Activated naive CD4-positive, alpha-beta T cell treated with anti-CD3 and anti-CD28 coated beads for 36 hours (primary cell): ENCODE data around the gene CBX4. TPM values are rescaled to one million over a fixed set of nuclear protein-coding genes. Genes with fewer than 3 reads are reported as not detected.

Source experiments
- CTCF ChIA-PET: fragments of 350-600 bp; sonication (Branson Sonifier 250); formaldehyde crosslinking; loops from one replicate; lab custom pipeline; 2021; ENCODE audit warnings: antibody characterized with exemption; lab: Charles Lee
- DNase-seq: peaks from one replicate; pipeline ENCODE4 v3.0.0-alpha.2; 2020
- H3K27ac Mint-ChIP-seq: one replicate; pipeline ENCODE4 v1.8.0; 2021; ENCODE audit warnings: mild to moderate bottlenecking, mixed read lengths
- H3K27me3 Mint-ChIP-seq: one replicate; pipeline ENCODE4 v1.8.0; 2021; ENCODE audit warnings: low read depth, mixed read lengths
- H3K36me3 Mint-ChIP-seq: one replicate; pipeline ENCODE4 v1.8.0; 2021; ENCODE audit warnings: low read depth, mixed read lengths
- H3K4me1 Mint-ChIP-seq: one replicate; pipeline ENCODE4 v1.8.0; 2021; ENCODE audit warnings: low read depth, mixed read lengths
- H3K4me3 Mint-ChIP-seq: one replicate; pipeline ENCODE4 v1.8.0; 2021; ENCODE audit warnings: mild to moderate bottlenecking, moderate library complexity, mixed read lengths
- H3K9me3 Mint-ChIP-seq: one replicate; pipeline ENCODE4 v1.8.0; 2021; ENCODE audit warnings: mixed read lengths
- intact Hi-C: fragments of 100-400 bp; cut with micrococcal nuclease; formaldehyde crosslinking; loops from one replicate; pipeline ENCODE4 v1.15.1; 2023
- total RNA-seq, 2 experiments: library from RNA; stranded (reverse); gene quantifications; one replicate each; pipeline ENCODE4 v1.2.3, GENCODE V29; 2021

CBX4 gene
- total RNA-seq, 2 experiments from 2014 or later, result 22.7 to 26.3 TPM

DNA sequence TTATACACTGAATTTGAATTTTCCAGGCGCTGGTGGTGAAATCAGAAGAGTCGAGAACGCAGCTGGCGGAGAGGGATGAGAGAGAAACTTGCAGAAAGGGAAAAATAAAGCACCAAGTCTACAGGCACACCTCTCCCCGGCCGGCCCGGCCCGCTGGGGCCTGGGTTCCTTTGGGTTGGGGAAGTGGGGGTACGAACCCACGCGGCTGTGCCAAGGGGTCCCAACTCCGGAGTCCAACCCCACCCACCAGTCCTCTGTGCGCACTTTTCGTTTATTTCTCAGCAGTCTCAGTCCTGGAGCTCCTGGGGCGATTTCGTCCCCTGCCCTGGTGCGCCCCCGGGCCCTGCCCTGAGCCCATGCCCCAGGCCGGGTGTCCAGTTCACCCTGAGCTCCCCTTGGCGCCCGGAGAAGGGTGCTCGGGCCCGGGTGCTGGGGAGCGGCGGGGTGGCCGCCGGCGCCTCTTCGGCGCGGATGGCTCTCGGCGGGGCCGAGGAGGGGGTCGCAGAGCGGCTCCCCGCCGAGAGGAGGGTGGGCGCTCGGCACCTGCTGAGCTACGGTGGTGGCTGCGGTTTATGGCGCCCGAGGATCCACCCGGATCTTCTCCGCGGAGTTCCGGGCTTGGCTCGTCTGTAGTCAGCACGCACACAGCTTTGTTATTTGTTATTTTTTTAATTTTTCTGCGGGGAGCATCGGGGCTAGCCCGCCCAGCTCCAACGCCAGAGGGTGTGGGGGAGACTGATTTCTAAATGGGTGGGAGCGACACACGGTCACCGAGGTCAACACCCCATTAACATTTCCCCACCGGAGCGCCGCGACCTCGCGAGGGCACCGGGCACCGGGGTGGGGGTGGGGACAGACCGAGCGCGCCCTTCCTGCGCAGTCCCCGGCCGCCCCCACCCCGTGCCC is 26.6 kb downstream of the CBX4 start:
- CTCF ChIA-PET, result interaction anchor here (0.8 to 2.4 kb wide), 5 partner anchors 11 to 33 kb away, joined by 3 to 5 read pairs (median 3); no protein-coding TSS in a partner anchor
- no peaks in the 10 kb centered on the region for H3K9me3 Mint-ChIP-seq
- no peak overlapping the region for H3K27ac Mint-ChIP-seq
- H3K4me3 Mint-ChIP-seq, result peak overlapping the region; percentile 42
- no peak for DNase-seq
- H3K36me3 Mint-ChIP-seq, result no peaks in the 10 kb centered on the region
- H3K27me3 Mint-ChIP-seq, result peaks cover 52% of the 10 kb centered on the region
- intact Hi-C loops, result loop anchor here (1.0 kb wide), 1 partner anchor 8 kb away; no protein-coding TSS in a partner anchor
- H3K4me1 Mint-ChIP-seq, result peaks cover 24% of the 10 kb centered on the region

DNA sequence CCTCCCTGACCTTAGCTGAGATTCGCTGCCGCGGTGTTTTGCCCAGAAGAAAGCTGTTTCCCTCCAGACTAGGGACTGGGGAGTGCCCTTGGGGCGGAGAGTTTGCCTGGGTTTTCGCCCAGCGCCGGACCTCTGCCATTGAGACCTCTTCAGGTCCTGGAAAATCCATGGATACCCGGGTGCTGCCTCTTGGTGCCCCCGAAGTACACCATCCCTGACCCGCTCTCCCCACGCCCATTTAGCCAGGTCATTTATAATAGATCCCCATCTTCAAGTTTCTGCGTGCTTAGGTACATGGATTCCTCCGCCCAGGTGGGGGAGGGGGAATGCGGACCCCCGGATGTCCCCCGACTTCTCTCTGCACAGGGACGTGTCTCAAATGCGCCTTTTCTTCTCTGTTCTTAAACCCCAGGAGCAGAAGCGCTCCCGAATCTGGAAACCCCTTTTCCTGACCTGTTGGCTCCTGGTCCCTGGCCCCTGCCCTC is 27.3 kb downstream of the CBX4 start:
- no peaks in the 10 kb centered on the region for H3K9me3 Mint-ChIP-seq
- no peaks in the 10 kb centered on the region for H3K36me3 Mint-ChIP-seq
- H3K4me1 Mint-ChIP-seq, result peaks cover 24% of the 10 kb centered on the region
- peak overlapping the region; percentile 42 for H3K4me3 Mint-ChIP-seq
- CTCF ChIA-PET, result interaction anchor here (0.8 to 2.4 kb wide), 6 partner anchors 10 to 34 kb away, joined by 3 to 5 read pairs (median 4); no protein-coding TSS in a partner anchor
- DNase-seq, result no peak
- no peak overlapping the region for H3K27ac Mint-ChIP-seq
- intact Hi-C loops, result loop anchor here (1.0 kb wide), 2 partner anchors 8 to 15 kb away; partner anchors contain the start of gene CBX8
- peaks cover 57% of the 10 kb centered on the region for H3K27me3 Mint-ChIP-seq

DNA sequence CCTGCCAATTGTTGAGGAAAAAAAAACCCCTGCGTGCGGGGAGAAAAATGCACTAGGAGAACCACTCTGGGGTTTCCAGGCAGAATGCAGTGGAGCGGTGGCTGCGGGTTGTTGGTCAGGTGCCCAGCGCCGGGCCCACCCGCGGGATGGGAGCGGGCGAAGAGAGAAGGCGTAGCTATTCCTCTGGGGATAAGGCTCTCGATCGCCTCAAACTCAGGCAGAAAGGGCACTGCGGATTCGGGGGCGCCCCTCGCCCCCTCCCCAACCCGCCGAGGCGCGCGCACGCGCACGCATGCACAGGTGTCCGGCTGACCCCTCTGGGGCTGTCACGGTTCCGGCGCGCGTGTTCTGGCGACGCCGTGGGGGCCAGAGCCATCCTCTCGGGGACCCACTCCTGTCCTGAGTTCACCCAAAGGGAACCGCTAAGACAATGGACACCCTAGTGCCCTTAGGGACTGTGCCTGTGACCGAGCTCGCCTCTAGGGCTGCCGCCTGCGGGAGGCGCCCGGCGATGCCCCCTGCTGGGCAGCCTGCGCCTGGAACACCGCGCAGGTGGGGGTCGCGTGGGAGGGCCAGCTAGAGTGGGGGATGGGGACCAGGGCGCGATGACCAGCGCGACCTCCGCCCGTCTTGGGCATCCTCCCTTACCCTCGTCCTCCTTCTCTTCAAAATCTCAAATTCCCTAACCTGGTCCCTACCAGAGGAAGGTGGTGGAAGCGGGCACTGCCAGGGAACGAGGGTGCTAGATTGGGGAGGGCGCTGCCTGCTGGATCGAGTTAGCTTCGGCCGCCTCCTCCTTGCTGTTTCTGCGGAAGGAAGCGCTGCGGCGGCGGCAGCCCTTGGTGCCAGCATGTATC is 28.0 kb downstream of the CBX4 start:
- peak; percentile 47 for DNase-seq
- Mint-ChIP-seq H3K36me3 (no peaks in the 10 kb centered on the region), H3K4me3 (peak overlapping the region; percentile 42), H3K9me3 (no peaks in the 10 kb centered on the region), H3K27ac (no peak overlapping the region), H3K4me1 (peaks cover 24% of the 10 kb centered on the region), H3K27me3 (peaks cover 60% of the 10 kb centered on the region)
- CTCF ChIA-PET, result interaction anchor here (0.8 to 2.4 kb wide), 7 partner anchors 10 to 33 kb away, joined by 3 to 5 read pairs (median 4); no protein-coding TSS in a partner anchor
- intact Hi-C loops, result loop anchor here (1.0 kb wide), 1 partner anchor 14 kb away; the partner anchor contains the start of gene CBX8

DNA sequence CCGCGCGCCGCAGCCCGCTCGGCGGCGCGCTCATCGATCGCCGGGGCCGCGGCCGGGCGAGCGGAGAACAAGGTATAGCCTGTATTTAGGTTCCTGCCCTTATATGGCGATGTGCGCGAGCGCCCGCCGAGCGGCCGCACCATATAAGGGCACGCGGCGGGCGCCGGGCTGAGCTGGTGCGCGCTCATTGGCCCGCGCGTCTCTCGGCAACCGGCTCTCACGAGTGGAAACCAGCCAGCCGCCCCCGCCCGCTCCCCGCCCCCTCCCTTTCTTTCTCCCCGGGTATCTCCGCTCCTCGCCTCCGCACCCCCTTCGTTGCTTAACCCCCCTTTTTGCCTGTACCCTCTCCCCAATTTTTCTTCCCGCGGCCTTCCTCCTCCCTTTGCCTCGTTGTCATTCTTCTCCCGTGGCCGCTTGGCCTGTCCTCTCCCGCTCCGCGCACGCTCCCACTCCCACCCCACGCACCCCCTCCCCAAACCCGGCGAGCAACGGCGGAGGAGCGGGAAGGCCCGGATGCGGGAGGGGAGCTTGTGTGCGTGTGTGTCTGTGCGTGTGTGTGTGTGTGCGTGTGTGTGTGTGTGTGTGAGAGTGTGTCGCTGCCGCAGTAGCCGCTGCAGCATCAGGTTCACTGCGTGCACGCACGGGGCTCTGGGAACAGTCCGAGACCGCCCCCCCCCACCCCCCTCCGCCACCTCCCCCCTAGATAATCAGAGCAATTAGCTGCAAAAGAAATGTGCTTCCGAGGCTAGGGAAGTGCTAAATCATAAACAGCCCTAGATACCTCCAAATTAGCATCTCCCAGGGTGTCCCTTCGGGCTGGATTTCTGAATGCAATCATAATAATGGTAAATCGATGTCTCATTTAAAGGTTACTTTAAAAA is 28.9 kb downstream of the CBX4 start:
- H3K4me1 Mint-ChIP-seq, result peaks cover 31% of the 10 kb centered on the region
- CTCF ChIA-PET, result interaction anchor here (0.6 to 2.4 kb wide), 6 partner anchors 9 to 34 kb away, joined by 3 to 5 read pairs (median 4); no protein-coding TSS in a partner anchor
- peaks cover 65% of the 10 kb centered on the region for H3K27me3 Mint-ChIP-seq
- peak; percentile 85 for DNase-seq
- no peaks in the 10 kb centered on the region for H3K9me3 Mint-ChIP-seq
- no peaks in the 10 kb centered on the region for H3K36me3 Mint-ChIP-seq
- intact Hi-C loops, result loop anchor here (1.0 kb wide), 3 partner anchors 10 to 29 kb away; partner anchors contain the start of genes CBX4 and CBX8
- peak overlapping the region; percentile 29 for H3K4me3 Mint-ChIP-seq
- no peak overlapping the region for H3K27ac Mint-ChIP-seq

DNA sequence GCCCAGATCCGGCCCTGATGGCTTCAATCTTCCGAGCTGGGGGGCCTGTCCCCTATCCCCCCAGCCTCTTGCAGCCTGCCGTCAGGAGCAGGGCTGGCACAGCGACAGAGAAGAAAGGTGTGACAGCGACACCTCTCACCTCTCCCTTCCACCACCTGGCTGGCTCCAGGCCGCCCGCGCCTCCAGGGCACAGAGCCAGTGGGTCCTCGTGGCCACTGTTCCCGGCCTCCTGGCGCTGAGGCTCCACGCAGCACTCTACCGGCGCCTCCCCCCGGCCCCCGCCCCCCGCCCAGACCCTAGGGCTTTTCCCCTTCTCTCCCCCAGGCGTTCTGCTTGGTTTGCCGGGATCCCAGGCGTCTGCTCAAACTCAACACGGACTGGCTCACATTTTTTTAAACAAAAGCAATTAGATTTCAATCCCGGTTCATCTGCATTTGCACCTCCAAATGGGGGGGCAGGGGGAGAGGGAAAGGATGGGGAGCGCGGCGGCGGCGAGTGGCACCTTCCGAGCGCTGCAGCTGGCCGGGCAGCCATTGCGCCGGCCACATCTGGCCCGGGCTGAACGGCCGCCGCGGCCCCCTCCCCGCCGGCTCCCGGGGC is 29.6 kb downstream of the CBX4 start:
- H3K9me3 Mint-ChIP-seq, result no peaks in the 10 kb centered on the region
- intact Hi-C loops, result loop anchor here (1.0 to 5.0 kb wide), 3 partner anchors 9 to 163 kb away; partner anchors contain the start of gene CBX4
- DNase-seq, result no peak
- CTCF ChIA-PET, result interaction anchor here (0.6 to 1.8 kb wide), 2 partner anchors 106 to 1927 kb away, joined by 3 to 6 read pairs; no protein-coding TSS in a partner anchor
- no peaks in the 10 kb centered on the region for H3K36me3 Mint-ChIP-seq
- no peak overlapping the region for H3K27ac Mint-ChIP-seq
- H3K27me3 Mint-ChIP-seq, result peaks cover 70% of the 10 kb centered on the region
- H3K4me3 Mint-ChIP-seq, result peak overlapping the region; percentile 36
- H3K4me1 Mint-ChIP-seq, result peaks cover 38% of the 10 kb centered on the region

DNA sequence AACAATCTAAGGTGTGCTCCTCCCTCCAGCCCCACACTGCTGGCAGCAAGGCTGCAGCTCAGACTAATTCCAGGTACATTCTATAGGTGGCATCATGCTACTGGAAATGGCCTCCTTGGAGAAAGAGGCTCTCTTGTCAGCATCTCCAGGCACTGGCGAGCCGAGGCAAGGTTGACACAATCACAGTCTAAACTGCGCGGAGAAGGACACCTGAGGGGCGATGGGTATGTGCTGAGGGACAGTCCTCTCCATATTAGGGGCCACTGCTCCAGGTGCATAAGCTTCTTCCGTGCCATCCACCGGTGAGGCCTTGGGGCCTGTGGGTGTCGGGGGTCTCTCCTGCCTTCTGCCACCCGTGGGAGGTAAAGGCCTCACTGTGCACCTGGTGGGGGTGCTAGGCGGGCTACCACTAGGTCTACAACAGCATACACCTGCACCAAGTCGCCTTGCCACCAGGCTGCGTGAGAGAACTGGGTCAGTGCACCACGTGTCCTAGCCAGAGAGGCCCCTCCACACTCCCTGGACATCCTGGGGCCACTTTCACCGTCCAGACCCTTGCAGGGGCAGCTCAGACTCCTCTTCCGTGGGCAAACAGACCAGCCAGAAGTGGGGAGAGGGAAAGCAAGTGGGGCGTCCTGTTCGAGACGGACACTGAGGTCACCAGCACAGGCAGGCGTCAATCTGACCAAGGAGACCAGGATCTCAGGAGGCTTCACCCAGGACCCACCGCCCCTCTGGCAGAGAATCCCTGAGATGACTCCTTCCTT is 30.3 kb downstream of the CBX4 start:
- Mint-ChIP-seq H3K27me3 (peaks cover 69% of the 10 kb centered on the region), H3K4me3 (peak overlapping the region; percentile 11), H3K36me3 (no peaks in the 10 kb centered on the region), H3K27ac (no peak overlapping the region), H3K4me1 (peaks cover 36% of the 10 kb centered on the region), H3K9me3 (no peaks in the 10 kb centered on the region)
- intact Hi-C loops, result loop anchor here (1.0 to 5.0 kb wide), 2 partner anchors 107 to 163 kb away; no protein-coding TSS in a partner anchor
- DNase-seq, result peak; percentile 62
- CTCF ChIA-PET, result interaction anchor here (0.6 to 1.9 kb wide), 12 partner anchors 11 to 1926 kb away, joined by 3 to 7 read pairs (median 4); partner anchors contain the start of genes CBX4 and CBX8

DNA sequence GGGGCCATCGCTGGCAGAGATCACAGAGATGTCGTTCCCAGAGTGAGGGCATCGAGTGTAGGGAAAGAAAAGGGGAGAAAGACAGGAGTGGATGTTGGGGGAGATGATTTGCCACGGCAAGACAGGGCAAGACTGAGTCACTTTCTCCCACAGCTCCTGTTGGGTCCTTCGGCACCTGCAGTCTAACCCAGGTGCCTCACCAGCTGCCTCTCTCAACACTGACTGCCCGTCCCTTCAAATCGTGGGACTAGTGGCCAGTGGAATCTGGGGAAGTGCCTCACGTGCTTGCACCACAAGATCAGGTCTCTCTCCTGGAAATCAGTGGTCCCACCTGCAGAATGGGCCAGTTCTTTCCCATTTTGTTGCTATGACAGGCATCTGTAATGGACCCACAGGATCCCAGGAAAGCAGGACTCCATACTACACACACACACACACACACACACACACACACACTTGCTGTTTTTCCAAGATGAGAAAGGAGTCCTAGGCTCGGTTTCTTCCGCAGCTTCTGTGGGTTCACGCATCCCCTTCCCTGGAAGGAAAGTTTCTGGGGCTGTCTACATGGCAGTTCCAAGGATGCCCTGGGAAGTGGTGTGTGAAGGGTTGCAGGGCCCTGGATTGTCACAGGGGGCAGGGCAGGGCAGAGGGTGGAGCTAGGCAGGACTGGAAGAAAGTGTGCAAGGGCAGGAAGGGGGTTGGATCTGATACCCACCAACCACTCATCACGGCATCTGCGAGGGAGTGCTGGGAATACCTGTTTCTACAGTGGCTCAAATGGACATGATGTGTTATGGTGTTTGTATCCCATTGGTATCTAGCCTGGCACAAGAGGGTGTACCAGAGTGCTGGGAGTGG is 32.1 kb downstream of the CBX4 start:
- DNase-seq, result no peak
- no peaks in the 10 kb centered on the region for H3K36me3 Mint-ChIP-seq
- CTCF ChIA-PET, result interaction anchor here (0.6 to 1.9 kb wide), 7 partner anchors 12 to 169 kb away, joined by 3 to 7 read pairs (median 4); no protein-coding TSS in a partner anchor
- peaks cover 77% of the 10 kb centered on the region for H3K27me3 Mint-ChIP-seq
- peaks cover 37% of the 10 kb centered on the region for H3K4me1 Mint-ChIP-seq
- H3K27ac Mint-ChIP-seq, result no peak overlapping the region
- H3K9me3 Mint-ChIP-seq, result no peaks in the 10 kb centered on the region
- intact Hi-C loops, result loop anchor here (5.0 kb wide), 1 partner anchor 165 kb away; no protein-coding TSS in a partner anchor
- no peak overlapping the region for H3K4me3 Mint-ChIP-seq

DNA sequence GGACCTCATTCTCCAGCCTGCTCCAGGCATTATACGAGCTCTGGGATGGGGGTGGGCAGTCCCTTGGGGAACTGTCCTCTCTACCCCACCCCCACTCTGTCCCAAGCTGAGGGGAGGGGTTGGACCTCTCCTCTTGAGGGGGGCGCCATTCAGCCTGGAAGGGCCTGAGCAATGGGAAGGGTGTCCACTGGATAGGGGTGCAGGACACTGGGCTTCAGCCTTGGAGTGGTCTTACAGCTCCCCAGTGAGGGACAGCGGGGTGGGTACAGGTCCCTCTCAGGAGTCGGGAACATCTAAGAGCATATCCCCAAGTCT is 32.8 kb downstream of the CBX4 start:
- no peak overlapping the region for H3K27ac Mint-ChIP-seq
- CTCF ChIA-PET, result interaction anchor here (0.7 to 1.1 kb wide), 2 partner anchors 60 to 130 kb away, joined by 3 to 4 read pairs; no protein-coding TSS in a partner anchor
- DNase-seq, result no peak
- intact Hi-C loops, result loop anchor here (5.0 kb wide), 1 partner anchor 166 kb away; no protein-coding TSS in a partner anchor
- H3K27me3 Mint-ChIP-seq, result peaks cover 78% of the 10 kb centered on the region
- peaks cover 37% of the 10 kb centered on the region for H3K4me1 Mint-ChIP-seq
- H3K9me3 Mint-ChIP-seq, result no peaks in the 10 kb centered on the region
- H3K36me3 Mint-ChIP-seq, result no peaks in the 10 kb centered on the region
- H3K4me3 Mint-ChIP-seq, result no peak overlapping the region
